Breast epithelium (tissue), 4 donors: ENCODE data around the gene HELZ. TPM values are rescaled to one million over a fixed set of nuclear protein-coding genes. Genes with fewer than 3 reads are reported as not detected.

Source experiments
- DNase-seq, 2 donors: peaks; one replicate each; pipeline ENCODE4 v3.0.0-alpha.2; 2019; ENCODE audit warnings: low spot score in 2 of 2
- H3K27ac ChIP-seq, 2 donors: fragments of 200-600 bp; sonication (generic) in 1 of 2; one replicate each; pipeline ENCODE4 v1.5.1; 2016 to 2019; ENCODE audit warnings: mild to moderate bottlenecking in 1 of 2
- H3K27me3 ChIP-seq, 2 donors: fragments of 200-600 bp; sonication (generic) in 1 of 2; one replicate each; pipeline versions ENCODE4 v1.5.1 to v1.6.0; 2017 to 2019; ENCODE audit warnings: control low read depth in 1 of 2, mild to moderate bottlenecking in 1 of 2
- H3K36me3 ChIP-seq: fragments of 200-600 bp; one replicate; pipeline ENCODE4 v1.5.1; 2019
- H3K4me1 ChIP-seq, 2 donors: fragments of 200-600 bp; sonication (generic); one replicate each; pipeline ENCODE4 v1.5.1; 2016 to 2019; ENCODE audit warnings: control low read depth in 1 of 2
- H3K4me3 ChIP-seq, 3 donors: fragments of 200-600 bp; sonication (generic); 1 replicate in 2 of 3; 2 replicates in 1 of 3; pipeline ENCODE4 v1.5.1; 2016 to 2019; ENCODE audit warnings: mild to moderate bottlenecking in 3 of 3, moderate library complexity in 2 of 3
- H3K9me3 ChIP-seq, 2 donors: fragments of 200-600 bp; sonication (generic) in 1 of 2; one replicate each; pipeline ENCODE4 v1.5.1; 2016 to 2019; ENCODE audit warnings: control low read depth in 1 of 2
- POLR2A ChIP-seq: fragments of 450-650 bp; IDR thresholded peaks from one replicate; pipeline ENCODE4 v1.6.1; 2016; ENCODE audit warnings: antibody characterized with exemption, mild to moderate bottlenecking, moderate library complexity
- POLR2AphosphoS5 ChIP-seq, 3 donors: sonication (generic); formaldehyde crosslinking; IDR thresholded peaks; one replicate each; pipeline ENCODE4 v1.6.1; 2017; ENCODE audit warnings: antibody characterized with exemption in 3 of 3
- intact Hi-C: fragments of 100-400 bp; cut with DNase I; formaldehyde crosslinking; loops from one replicate; pipeline ENCODE4 v1.15.1; 2023; ENCODE audit warnings: low total_unique reads
- total RNA-seq, 3 donors: library from RNA; depleted of rRNA; stranded (reverse); fragments of >200 nt; gene quantifications; one replicate each; pipeline ENCODE4 v1.1.0, GENCODE V29; 2016
- TF ChIP-seq, protein P1 (sequence below), 3 donors: fragments of 450-650 bp; IDR thresholded peaks; one replicate each; pipeline ENCODE4 v1.5.1; 2016 to 2017; ENCODE audit warnings: antibody characterized with exemption in 3 of 3, mild to moderate bottlenecking in 3 of 3, moderate library complexity in 3 of 3

The HELZ gene
- total RNA-seq, 3 donors from 2014 or later = 66.5 to 104 (median 79.8) TPM

DNA sequence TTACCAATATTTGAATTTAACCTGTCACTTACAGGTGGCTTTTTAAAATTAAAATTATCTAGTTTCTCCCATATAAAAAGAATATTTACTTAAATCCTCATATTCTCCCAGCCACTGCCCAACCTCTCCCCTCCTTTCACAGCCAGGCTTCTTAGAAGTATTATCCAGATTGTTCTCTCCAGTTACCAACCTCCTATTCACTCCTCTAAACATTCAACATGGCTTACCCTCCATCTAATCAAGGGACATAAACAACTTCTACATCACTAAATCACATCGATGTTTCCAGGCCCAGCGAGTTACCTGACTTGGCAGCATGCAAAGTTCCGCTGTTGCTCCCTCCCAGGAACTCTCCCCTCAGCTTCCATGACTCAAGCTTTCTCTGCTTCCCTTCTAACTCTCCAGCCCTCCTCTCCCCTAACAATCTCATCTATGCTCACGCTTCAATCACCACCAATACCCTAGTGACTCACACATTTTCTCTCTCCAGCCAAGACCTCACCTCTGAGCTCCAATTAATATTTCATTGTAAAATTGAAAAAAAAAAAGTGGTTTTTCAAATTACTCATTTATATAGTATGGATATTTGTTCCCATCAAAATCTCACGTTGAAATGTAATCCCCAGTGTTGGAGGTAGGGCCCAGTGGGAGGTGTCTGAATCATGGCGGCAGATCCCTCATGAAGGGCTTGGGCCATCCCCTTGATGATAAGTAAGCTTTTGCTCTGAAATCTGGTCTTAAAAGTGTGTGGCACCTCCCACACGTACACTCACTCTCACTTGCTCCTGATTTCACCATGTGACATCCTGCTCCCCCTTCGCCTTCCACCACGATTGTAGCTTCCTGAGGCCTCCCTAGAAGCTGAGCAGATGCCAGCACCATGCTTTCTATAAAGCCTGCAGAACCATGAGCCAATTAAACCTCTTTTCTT is 88.5 kb downstream of the HELZ start:
- Histone ChIP-seq H3K9me3 (no peaks in the 10 kb centered on the region), H3K4me3 (no peak overlapping the region), H3K27me3 (no peaks in the 10 kb centered on the region), H3K27ac (no peak overlapping the region), H3K36me3 (no peaks in the 10 kb centered on the region), H3K4me1 (no peaks in the 10 kb centered on the region)
- DNase-seq = no peak
- intact Hi-C loops = no loop called here
- TF ChIP-seq POLR2A (no peak), POLR2AphosphoS5 (IDR thresholded peaks at IDR 0.05) (no peak)
- TF ChIP-seq, protein P1, sequence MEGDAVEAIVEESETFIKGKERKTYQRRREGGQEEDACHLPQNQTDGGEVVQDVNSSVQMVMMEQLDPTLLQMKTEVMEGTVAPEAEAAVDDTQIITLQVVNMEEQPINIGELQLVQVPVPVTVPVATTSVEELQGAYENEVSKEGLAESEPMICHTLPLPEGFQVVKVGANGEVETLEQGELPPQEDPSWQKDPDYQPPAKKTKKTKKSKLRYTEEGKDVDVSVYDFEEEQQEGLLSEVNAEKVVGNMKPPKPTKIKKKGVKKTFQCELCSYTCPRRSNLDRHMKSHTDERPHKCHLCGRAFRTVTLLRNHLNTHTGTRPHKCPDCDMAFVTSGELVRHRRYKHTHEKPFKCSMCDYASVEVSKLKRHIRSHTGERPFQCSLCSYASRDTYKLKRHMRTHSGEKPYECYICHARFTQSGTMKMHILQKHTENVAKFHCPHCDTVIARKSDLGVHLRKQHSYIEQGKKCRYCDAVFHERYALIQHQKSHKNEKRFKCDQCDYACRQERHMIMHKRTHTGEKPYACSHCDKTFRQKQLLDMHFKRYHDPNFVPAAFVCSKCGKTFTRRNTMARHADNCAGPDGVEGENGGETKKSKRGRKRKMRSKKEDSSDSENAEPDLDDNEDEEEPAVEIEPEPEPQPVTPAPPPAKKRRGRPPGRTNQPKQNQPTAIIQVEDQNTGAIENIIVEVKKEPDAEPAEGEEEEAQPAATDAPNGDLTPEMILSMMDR (IDR thresholded peaks at IDR 0.05) = no peak

DNA sequence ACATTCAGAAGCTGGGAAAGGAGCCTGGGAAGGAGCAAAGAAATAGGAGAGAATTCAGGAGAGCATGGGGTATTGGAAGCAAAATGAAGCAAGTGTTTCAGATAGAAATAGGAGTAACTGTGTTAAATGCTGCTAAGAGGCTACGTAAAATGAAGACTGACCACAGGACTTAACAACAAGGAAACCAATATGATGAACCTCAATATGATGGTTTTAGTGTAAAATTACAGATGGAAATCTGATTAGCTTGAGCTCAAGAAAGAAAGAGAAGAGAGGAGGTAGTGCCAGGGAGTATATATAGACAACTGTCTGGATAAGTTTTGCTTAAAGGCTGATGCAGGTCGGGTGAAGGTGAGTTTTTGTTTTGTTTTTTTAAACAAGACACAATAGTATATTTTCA is 92.2 kb downstream of the HELZ start:
- Histone ChIP-seq H3K27ac (no peak overlapping the region), H3K9me3 (no peaks in the 10 kb centered on the region), H3K4me3 (no peak overlapping the region), H3K36me3 (peaks cover 6% of the 10 kb centered on the region), H3K4me1 (no peaks in the 10 kb centered on the region), H3K27me3 (no peaks in the 10 kb centered on the region)
- TF ChIP-seq, protein P1 (IDR thresholded peaks at IDR 0.05) = no peak
- TF ChIP-seq POLR2AphosphoS5 (IDR thresholded peaks at IDR 0.05) (no peak), POLR2A (no peak)
- DNase-seq = no peak
- intact Hi-C loops = no loop called here

DNA sequence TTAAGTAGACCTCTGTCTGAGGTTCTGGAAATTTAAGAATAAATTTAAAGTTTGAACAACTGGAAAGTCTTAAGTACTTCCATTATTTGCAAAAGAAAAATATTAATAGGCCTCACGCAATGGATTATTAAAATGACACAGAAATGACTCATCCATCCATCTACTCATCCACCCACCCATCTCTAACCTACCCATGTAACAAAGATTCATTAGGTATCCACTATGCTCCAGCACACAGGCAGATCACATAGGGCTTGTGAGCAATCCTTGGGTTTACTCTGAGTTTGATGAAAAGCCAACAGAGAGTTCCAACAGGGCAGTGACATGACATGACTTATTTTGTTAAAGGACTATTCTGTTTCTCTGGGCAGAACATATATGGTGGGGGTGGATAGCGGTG is 93.3 kb downstream of the HELZ start:
- H3K36me3 ChIP-seq = peaks cover 6% of the 10 kb centered on the region
- no peak overlapping the region for H3K4me3 ChIP-seq
- H3K4me1 ChIP-seq = no peaks in the 10 kb centered on the region
- no peaks in the 10 kb centered on the region for H3K9me3 ChIP-seq
- no peaks in the 10 kb centered on the region for H3K27me3 ChIP-seq
- no peak overlapping the region for H3K27ac ChIP-seq
- no peak for DNase-seq
- TF ChIP-seq POLR2A (no peak), POLR2AphosphoS5 (IDR thresholded peaks at IDR 0.05) (no peak)
- TF ChIP-seq, protein P1 (IDR thresholded peaks at IDR 0.05) = no peak
- intact Hi-C loops = no loop called here

DNA sequence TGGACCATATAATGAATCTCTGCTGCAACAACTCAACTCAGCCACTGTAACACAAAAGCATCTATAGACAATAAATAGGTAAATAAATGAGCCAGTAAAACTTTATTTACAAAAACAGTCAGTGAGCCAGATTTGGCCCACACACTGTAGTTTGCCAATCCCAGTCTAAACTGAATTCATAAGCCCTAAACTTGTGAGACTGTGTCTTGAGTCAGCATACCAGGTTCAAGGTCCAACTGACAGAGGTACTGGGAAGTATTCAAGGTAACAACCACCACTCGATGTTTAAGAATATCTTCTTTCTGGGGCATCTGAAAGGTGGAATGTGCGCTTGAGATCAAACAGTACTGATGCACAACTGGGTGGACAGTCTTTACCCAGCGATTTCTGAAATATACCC is 94.2 kb downstream of the HELZ start:
- no peak for DNase-seq
- Histone ChIP-seq H3K9me3 (no peaks in the 10 kb centered on the region), H3K4me3 (no peak overlapping the region), H3K27ac (no peak overlapping the region), H3K4me1 (no peaks in the 10 kb centered on the region), H3K27me3 (no peaks in the 10 kb centered on the region), H3K36me3 (peaks cover 6% of the 10 kb centered on the region)
- TF ChIP-seq, protein P1 (IDR thresholded peaks at IDR 0.05) = no peak
- TF ChIP-seq POLR2AphosphoS5 (IDR thresholded peaks at IDR 0.05) = no peak
- TF ChIP-seq POLR2A = no peak
- intact Hi-C loops = no loop called here

DNA sequence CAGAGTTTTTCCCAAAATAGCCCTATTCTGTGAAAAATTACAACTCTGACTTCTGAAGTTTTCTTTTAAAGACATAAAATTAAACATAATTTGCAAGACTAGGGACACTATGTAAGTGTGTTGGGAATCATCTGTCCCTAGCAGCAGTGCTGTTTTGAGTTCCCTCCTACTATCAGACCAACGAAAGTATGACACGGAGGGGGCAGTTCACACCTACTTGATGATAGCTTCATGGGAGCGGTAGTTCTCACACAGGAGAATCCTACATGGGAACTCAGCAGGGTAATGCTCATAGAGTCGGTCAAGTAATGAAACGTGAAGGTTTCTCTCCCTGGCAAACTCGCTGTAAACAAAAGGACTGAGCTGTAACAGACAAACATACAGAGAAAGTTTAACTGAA is 96.6 kb downstream of the HELZ start:
- no peaks in the 10 kb centered on the region for H3K4me1 ChIP-seq
- no peak overlapping the region for H3K27ac ChIP-seq
- no peaks in the 10 kb centered on the region for H3K27me3 ChIP-seq
- no peaks in the 10 kb centered on the region for H3K9me3 ChIP-seq
- TF ChIP-seq, protein P1 (IDR thresholded peaks at IDR 0.05) = no peak
- TF ChIP-seq POLR2AphosphoS5 (IDR thresholded peaks at IDR 0.05) = no peak
- no peak for TF ChIP-seq POLR2A
- intact Hi-C loops = no loop called here
- DNase-seq = no peak
- H3K36me3 ChIP-seq = peaks cover 10% of the 10 kb centered on the region
- no peak overlapping the region for H3K4me3 ChIP-seq
